Measurements from ENCODE around the gene GIT2. TPM values are rescaled to one million over a fixed set of nuclear protein-coding genes. Genes with fewer than 3 reads are reported as not detected.

Gene GIT2
- total and polyA plus RNA-seq, 10 donors, result 26.5 to 169 (median 121) TPM

GRCh38 chr12:110002676-110003515 lies 6.7 kb upstream of the GIT2 start:
- DNase-seq, result no peak
- 73 to 82% (median 78%) methylated on average over 8 of the region's 8 CpGs for WGBS, 5 donors
- no peaks in the 10 kb centered on the region for H3K27me3 ChIP-seq (replicated peaks in 1 of 7)
- H3K27ac ChIP-seq, result peak overlapping the region in 7 of 8 donors; percentile 14 to 100 (median 69)
- H3K4me3 ChIP-seq, result no peak overlapping the region
- H3K36me3 ChIP-seq, result peaks cover 0 to 19% (median 0%) of the 10 kb centered on the region in 6 donors
- peaks cover 0 to 6% (median 0%) of the 10 kb centered on the region in 8 donors for H3K9me3 ChIP-seq
- intact Hi-C loops (cut with DNase I; ENCODE audit: low total_unique reads), result no loop called here
- H3K4me1 ChIP-seq, result peaks cover 33 to 93% (median 73%) of the 10 kb centered on the region in 6 donors
- no peak for TF ChIP-seq POLR2A (IDR thresholded peaks at IDR 0.05)
- TF ChIP-seq CTCF (IDR thresholded peaks at IDR 0.05 in 8 of 11, conservative IDR thresholded peaks at IDR 0.05 in 3 of 11), result no peak
- no peak for TF ChIP-seq POLR2AphosphoS5 (IDR thresholded peaks at IDR 0.05)

- peaks cover 33 to 93% (median 80%) of the 10 kb centered on the region in 6 donors for H3K4me1 ChIP-seq
- H3K27me3 ChIP-seq (replicated peaks in 1 of 7), result no peaks in the 10 kb centered on the region
- H3K4me3 ChIP-seq, result peak overlapping the region in 1 of 8 donors; percentile 88
- peaks cover 0 to 19% (median 0%) of the 10 kb centered on the region in 6 donors for H3K36me3 ChIP-seq
- no peak for DNase-seq
- intact Hi-C loops (cut with DNase I; ENCODE audit: low total_unique reads), result no loop called here
- H3K9me3 ChIP-seq, result peaks cover 0 to 4% (median 0%) of the 10 kb centered on the region in 8 donors
- peak overlapping the region in 3 of 8 donors; percentile 1 to 100 (median 93) for H3K27ac ChIP-seq
- no peak for TF ChIP-seq POLR2AphosphoS5 (IDR thresholded peaks at IDR 0.05)
- no peak for TF ChIP-seq CTCF (IDR thresholded peaks at IDR 0.05 in 8 of 11, conservative IDR thresholded peaks at IDR 0.05 in 3 of 11)
- no peak for TF ChIP-seq POLR2A (IDR thresholded peaks at IDR 0.05)
- 81 to 88% (median 85%) methylated on average over 4 of the region's 4 CpGs for WGBS, 5 donors
Observed at GRCh38 chr12:110001596-110001995, 5.4 kb upstream of the GIT2 start.

- TF ChIP-seq POLR2AphosphoS5 (IDR thresholded peaks at IDR 0.05), result peak in 1 of 3 donors; percentile 34
- TF ChIP-seq CTCF (IDR thresholded peaks at IDR 0.05 in 8 of 11, conservative IDR thresholded peaks at IDR 0.05 in 3 of 11), result no peak
- H3K36me3 ChIP-seq, result peaks cover 0 to 16% (median 0%) of the 10 kb centered on the region in 6 donors
- 1 to 5% (median 2%) methylated on average over 17 of the region's 17 CpGs for WGBS, 5 donors
- peaks cover 32 to 87% (median 77%) of the 10 kb centered on the region in 6 donors for H3K4me1 ChIP-seq
- no peaks in the 10 kb centered on the region for H3K9me3 ChIP-seq
- peak; percentile 82 for DNase-seq
- H3K27me3 ChIP-seq (replicated peaks in 1 of 7), result no peaks in the 10 kb centered on the region
- peak overlapping the region; percentile 85 to 99 (median 93) for H3K4me3 ChIP-seq
- peak overlapping the region; percentile 86 to 100 (median 94) for H3K27ac ChIP-seq
- intact Hi-C loops (cut with DNase I; ENCODE audit: low total_unique reads), result no loop called here
Observed at GRCh38 chr12:109999983-110000505, 3.9 kb upstream of the GIT2 start.

GRCh38 chr12:109999649-109999971 lies 3.4 kb upstream of the GIT2 start:
- no peak for DNase-seq
- Histone ChIP-seq H3K27me3 (replicated peaks in 1 of 7) (no peaks in the 10 kb centered on the region), H3K36me3 (peaks cover 0 to 14% (median 0%) of the 10 kb centered on the region in 6 donors), H3K9me3 (no peaks in the 10 kb centered on the region), H3K27ac (peak overlapping the region; percentile 86 to 100 (median 94)), H3K4me3 (peak overlapping the region; percentile 85 to 99 (median 93)), H3K4me1 (peaks cover 30 to 87% (median 77%) of the 10 kb centered on the region in 6 donors)
- WGBS, 5 donors, result 0 to 1% (median 0%) methylated on average over 15 to 27 of the region's 27 CpGs
- TF ChIP-seq POLR2A (IDR thresholded peaks at IDR 0.05) (no peak), CTCF (IDR thresholded peaks at IDR 0.05 in 8 of 11, conservative IDR thresholded peaks at IDR 0.05 in 3 of 11) (no peak), POLR2AphosphoS5 (IDR thresholded peaks at IDR 0.05) (no peak)
- intact Hi-C loops (cut with DNase I; ENCODE audit: low total_unique reads), result no loop called here

All from spleen (tissue), 11 donors.